Measurements from ENCODE around the gene SMAD7.

The SMAD7 gene

DNA sequence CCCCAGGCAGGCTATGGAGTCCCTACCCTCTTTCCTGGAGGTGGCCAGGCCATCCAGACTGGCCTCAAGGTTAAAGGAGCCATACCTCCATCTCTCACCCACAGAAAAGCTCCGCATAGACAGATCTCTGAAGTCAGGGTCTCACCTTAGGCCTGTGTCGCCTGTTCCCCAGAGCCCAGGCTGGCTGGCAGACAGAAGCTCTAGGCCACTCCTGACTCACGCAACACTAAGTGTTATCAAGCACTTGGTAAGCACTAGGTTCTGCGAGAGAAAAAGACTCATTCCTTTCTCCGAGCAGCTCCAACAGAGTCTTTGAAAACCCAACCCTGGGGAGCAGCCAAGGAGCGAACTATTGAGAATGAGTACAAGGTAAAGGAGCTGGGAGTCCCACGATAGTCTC is 6.1 kb downstream of the SMAD7 start:
- DNase-seq (ENCODE audit: low spot score): no peak

DNA sequence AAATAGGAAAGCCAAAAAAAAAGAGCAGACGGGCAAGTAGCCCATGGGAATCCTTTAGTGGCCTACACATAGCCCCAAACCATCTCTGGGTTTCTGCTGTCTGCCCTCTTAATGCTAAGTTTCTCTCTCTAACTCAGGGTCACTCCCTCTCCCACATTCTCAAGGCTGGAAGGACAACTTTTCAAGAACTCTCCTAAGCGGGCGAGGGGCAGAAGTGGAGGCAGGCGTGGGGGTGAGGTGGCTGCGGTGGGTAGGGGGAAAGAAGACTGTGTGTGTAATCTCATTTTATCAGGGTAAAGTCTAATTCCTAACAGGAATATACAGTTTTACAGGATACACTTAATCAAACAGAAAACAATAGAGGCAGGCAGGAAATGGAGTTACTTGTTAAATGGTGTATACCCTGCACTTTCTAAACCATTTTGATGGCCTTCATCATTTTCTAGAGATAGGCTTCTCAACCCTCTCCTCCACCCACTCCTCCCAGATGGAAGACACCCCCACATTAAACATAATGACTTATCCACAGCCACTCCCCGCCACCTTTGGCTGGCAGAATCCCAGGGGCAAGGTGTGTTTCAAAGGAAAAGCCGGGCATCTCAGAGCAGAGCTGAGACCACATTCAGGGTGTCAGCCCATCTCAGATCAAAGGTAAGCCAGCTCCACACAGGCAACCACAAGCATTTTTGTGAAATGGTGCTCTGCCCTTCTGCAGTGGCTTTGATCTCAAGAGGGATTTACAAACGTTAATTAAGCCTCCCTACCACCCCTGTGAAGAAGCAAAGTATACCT is 6.8 kb downstream of the SMAD7 start:
- DNase-seq (ENCODE audit: low spot score): no peak

- no peak for DNase-seq (ENCODE audit: low spot score)
Observed at GRCh38 chr18:48943333-48943732, 7.4 kb downstream of the SMAD7 start.

- DNase-seq (ENCODE audit: low spot score): no peak
Observed at GRCh38 chr18:48942554-48943261, 8.1 kb downstream of the SMAD7 start.

DNA sequence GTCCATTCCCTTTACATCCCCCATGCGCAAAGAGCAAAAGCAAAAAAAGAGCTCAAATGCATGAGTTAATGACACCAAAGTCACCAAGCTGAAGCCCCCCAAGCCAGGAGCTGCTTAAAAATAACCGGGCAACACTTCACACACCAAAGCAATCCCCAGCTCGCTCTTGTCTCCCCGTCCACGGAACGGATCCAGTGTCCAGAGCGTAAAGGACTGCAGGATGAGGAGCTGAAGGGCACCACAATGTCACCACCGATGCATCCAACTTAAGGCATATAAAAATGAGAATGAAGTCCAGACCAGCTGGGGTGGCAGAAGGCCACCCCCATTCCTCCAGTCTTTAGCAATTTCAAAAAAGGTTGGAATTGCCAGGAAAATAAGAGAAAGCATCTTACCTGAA is 8.7 kb downstream of the SMAD7 start:
- DNase-seq (ENCODE audit: low spot score): no peak

DNA sequence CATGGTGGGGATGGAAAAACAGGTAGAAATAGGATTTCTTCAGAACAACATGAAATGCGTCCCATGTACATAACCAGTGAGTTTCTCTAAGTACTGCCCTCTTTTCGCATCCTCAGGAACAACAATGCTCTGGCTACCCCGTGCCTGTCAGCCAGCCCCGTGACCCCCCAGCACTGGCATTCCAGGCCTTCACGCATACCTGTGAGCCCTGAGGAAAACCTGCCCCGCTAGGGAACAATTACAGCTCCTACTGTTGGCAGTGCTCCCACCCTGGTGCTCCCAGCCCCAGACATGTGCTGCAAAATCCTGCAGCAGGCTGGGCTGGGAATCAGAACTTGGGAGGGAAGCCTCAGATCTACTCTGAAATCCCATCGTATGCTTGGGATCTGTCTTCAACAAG is 9.1 kb downstream of the SMAD7 start:
- no peak for DNase-seq (ENCODE audit: low spot score)

- DNase-seq (ENCODE audit: low spot score): peak; percentile 80
Observed at GRCh38 chr18:48940854-48941611, 9.7 kb downstream of the SMAD7 start.

DNA sequence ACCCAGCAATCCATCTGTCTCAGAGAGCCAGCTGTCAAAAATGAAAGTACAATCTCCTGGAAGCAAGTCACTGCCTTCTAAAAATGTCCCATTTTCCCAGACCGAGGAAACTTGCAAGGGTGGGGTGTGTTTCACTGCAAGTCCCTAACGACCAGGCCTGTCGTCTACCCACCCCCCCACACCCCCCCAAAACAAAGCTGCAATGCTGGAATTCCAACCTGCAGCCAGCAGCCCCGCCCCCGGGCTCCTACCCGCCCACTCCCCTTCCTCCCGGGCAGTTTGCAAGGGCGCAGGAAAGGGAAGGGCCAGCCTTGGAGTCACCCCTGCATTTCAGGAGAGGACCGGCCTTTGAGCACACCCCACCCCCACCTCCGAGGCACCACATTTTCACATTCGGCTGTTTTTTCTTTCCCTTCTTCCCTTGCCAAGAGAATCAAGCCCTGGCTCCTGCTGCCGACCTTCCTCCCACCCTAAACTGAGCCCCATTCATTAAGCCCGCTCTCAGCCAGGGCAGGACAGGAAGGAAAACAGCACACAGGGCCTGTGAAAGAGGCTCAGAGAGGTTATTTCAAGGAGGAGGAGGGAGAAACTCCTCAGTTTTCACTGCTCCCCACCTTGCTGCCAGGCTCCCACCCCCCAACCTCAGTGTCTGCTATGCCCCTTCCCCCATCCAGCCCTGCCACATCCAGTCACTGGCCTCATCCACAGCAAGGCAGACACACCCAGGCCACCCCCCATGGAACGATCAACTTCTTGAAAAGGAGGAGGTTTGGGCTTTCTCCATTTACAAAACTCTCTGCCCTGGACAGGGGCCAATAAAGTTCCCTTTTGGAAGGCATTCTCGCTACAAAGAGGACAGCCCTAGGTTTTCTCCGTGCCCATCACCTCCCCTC is 11.3 kb downstream of the SMAD7 start:
- no peak for DNase-seq (ENCODE audit: low spot score)

DNA sequence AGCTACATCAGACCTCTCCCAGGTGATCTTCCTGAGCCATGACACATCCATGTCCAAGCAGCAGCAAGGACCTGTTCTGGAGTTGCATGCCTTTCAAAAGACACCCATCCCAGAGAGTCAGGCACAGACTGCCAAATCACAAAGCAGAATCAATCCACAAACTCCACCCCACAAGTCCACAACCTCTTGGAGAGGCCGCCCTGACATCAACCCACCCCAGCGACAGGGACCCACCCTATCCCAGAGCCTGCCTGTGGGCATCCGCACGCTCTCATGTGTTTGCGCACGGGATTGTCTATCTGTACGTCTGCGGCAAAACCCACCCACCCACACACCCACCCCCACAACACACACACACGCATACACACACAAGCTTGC is 11.9 kb downstream of the SMAD7 start:
- DNase-seq (ENCODE audit: low spot score): no peak

DNA sequence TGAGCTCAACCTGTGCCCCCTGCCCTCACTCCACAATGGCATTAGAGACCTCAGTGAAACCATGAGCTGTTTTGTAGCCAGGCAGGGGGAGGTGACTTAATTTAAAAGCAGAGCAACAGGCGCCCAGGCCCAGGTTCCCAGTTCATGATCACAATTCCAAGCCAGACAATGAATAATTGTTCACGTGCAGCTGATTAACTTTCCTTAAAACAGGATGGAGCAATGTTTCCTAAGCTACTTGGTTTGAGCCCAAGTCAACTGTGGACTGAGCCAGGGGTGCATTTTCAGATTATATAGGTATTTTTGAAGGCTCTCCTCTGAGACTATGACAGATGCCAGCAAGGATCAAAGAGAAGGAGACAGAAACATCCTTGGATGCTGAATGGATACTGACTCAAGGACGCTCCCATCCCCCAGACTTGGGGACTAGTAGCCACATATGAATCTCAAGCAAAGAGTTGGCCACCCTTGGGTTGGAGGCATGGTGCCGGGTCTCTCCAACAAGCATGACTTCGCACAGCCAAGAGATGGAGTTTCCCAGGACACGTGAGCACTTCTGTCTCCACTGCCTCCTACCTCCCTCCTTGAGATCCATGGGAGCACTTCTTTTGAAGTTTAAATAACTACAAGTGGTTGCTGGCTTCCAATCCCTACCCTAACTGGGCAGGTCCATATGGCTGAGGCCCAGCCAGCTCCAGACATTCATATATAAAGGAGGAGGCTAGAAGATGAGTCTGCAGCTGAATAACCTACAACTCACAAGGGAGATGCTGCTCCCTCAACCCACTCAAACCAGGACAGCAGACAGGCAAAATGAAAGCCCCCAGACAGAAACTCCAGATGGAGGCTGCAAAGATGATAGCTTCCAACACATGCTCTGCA is 12.7 kb downstream of the SMAD7 start:
- no peak for DNase-seq (ENCODE audit: low spot score)

DNA sequence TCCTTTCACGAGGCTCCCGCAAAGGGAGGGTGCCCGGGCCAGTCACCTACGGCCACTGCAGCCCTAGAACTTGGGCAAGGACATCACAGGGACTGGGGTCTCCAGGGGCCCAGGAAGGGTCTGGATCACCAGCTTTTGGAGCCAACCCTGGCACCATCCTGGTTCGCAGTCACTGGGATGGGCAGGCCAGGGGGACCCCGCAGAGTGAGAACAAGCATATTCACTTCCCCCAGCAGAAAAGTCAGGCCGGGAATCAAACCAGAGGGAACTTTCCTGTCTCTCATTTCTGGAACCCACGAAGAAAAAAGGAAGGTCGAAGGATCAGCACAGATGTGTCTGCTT is 15.4 kb downstream of the SMAD7 start:
- no peak for DNase-seq (ENCODE audit: low spot score)

- no peak for DNase-seq (ENCODE audit: low spot score)
Observed at GRCh38 chr18:48934723-48935432, 15.9 kb downstream of the SMAD7 start.

DNA sequence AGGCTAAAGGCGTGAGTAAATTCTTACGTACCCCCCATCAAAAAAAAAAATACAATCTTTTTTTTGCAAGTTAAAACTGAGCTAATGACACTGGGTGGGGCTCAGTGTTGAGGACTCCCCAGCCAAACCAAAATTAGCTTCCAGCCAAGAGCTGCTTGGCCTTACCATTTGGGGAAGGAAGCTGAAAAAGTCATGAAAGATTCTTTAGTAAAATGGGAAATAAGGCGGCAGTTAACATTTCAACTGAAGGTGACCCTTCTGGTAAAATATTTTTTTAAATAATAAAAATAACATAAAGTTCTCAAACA is 16.4 kb downstream of the SMAD7 start:
- no peak for DNase-seq (ENCODE audit: low spot score)

DNA sequence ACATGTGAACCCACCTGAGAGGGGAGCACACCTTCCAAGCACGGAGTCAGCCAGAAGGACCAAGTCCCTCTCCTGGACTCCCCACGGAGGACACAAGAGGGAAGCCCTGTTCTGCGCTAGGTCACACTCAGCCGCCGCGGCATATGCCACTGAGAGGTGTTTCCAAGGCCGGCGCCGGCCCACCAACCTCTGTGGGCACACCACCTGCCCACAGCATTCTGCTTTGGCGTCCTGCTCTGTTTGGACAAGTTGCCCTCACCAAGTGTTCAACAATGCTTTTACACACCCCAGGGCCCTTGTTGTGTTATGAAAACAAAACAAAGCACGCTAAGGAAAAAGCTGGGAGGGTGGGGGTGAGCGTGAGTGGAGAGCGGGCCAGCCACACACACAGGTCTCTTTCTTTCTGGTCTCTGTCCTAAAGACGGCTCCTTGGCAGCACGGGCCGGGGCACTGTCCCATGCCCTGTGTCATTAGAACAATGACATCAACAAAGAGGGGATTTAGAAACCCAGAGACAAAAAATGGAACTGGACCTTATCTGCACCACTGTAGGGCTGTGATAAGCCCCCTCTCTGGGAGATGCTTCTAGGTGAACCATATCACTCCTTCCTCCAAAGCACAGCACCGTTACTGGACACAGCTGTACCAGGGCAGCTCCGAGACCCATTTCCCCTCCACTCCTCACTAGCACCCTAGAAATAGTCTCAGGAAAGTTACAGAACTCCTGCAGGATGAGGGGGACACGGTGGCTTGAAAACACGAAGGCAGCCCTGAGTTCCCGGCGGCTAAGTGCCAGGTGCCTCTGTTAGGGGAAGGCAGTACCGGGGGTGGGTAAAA is 17.0 kb downstream of the SMAD7 start:
- DNase-seq (ENCODE audit: low spot score): no peak

GRCh38 chr18:48932822-48933510 is 17.8 kb downstream of the SMAD7 start:
- DNase-seq (ENCODE audit: low spot score): peak; percentile 69

GRCh38 chr18:48932462-48932818 is 18.3 kb downstream of the SMAD7 start:
- DNase-seq (ENCODE audit: low spot score): no peak

DNA sequence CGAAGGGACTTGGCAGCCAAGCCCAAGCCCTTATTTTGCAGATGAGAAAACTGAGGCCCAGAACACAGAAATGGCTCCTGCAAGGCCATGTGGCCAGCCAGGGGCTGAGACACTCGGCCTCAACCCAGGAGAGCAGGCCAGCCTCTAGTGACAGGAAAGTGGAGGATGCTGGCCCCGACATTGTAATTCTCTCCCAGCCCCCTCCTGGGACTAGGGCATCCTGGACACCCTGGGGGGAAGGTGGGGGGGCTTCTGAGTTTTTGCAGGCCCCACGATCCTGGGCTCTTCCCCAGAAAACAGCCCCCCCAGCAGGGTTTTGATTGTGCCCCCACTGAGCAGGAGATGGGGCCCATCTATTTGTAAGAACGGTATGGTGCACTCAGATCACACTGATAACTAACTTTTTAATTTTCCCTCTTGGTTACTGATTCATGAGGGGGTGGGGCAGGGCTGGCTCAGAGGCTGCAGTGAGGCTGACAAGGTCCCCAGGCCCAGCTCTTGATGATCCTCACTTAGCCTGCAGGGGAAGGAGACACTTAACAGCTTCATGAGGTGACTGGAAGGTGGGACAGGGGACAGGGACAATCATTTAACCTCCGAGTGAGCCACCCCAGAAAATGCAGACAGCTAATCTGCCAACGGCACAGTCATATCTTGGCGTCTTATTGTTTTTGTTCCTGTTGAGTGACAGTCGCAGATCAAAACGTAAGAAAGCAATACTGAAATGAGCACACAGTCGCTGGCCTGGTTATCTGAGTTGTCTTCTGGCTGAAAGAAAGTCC is 18.9 kb downstream of the SMAD7 start:
- no peak for DNase-seq (ENCODE audit: low spot score)

GRCh38 chr18:48930926-48931325 is 19.8 kb downstream of the SMAD7 start:
- DNase-seq (ENCODE audit: low spot score): no peak

Data from germinal center (tissue), 1 donor.